Measurements from ENCODE around the gene ABCA13. TPM values are rescaled to one million over a fixed set of nuclear protein-coding genes. Genes with fewer than 3 reads are reported as not detected.

ABCA13 gene
- total and polyA plus RNA-seq, 2 experiments from 2014 or later: 0.11 TPM; not detected in 1

GRCh38 chr7:48262606-48263310 is 91.5 kb downstream of the ABCA13 start:
- H2AFZ ChIP-seq: no peak overlapping the region
- no peaks in the 10 kb centered on the region for H3K9me2 ChIP-seq (ENCODE audit: insufficient read depth)
- H3K4me2 ChIP-seq (ENCODE audit: unreplicated experiment): no peak overlapping the region
- in situ Hi-C loops (cut with MboI): no loop called here
- H4K20me1 ChIP-seq (ENCODE audit: insufficient read depth): no peaks in the 10 kb centered on the region
- 27 to 50% methylated on average over 1 of the region's 1 CpG for WGBS, 2 experiments (ENCODE audit: low coverage in 1 of 2, low lambda C conversion rate in 2 of 2, missing lambda C conversion rate in 2 of 2)
- H3F3A ChIP-seq (ENCODE audit: insufficient read depth): no peaks in the 10 kb centered on the region
- no peaks in the 10 kb centered on the region for H3K4me1 ChIP-seq (ENCODE audit: insufficient read depth)
- no peak overlapping the region for H3K9ac ChIP-seq
- H3K27ac ChIP-seq: no peak overlapping the region
- H3K27me3 ChIP-seq (replicated peaks; ENCODE audit: insufficient read depth): no peaks in the 10 kb centered on the region
- no peaks in the 10 kb centered on the region for H3K9me3 ChIP-seq (ENCODE audit: low read depth)
- H3K36me3 ChIP-seq (ENCODE audit: low read depth): no peaks in the 10 kb centered on the region
- no peak for DNase-seq
- no peaks in the 10 kb centered on the region for H3K79me2 ChIP-seq (ENCODE audit: insufficient read depth)
- no peak overlapping the region for H3K4me3 ChIP-seq
- TF ChIP-seq EZH2 (IDR thresholded peaks at IDR 0.05; ENCODE audit: insufficient read depth, poor library complexity, severe bottlenecking): no peak
- TF ChIP-seq EZH2phosphoT487 (IDR thresholded peaks at IDR 0.05; ENCODE audit: insufficient read depth, low read depth): no peak

- in situ Hi-C loops (cut with MboI): no loop called here
- H3K9me3 ChIP-seq (ENCODE audit: low read depth): no peaks in the 10 kb centered on the region
- 53 to 69% methylated on average over 2 of the region's 2 CpGs for WGBS, 2 experiments (ENCODE audit: low coverage in 1 of 2, low lambda C conversion rate in 2 of 2, missing lambda C conversion rate in 2 of 2)
- no peaks in the 10 kb centered on the region for H4K20me1 ChIP-seq (ENCODE audit: insufficient read depth)
- H3K9ac ChIP-seq: no peak overlapping the region
- no peaks in the 10 kb centered on the region for H3K36me3 ChIP-seq (ENCODE audit: low read depth)
- H3K27me3 ChIP-seq (replicated peaks; ENCODE audit: insufficient read depth): no peaks in the 10 kb centered on the region
- H3K27ac ChIP-seq: no peak overlapping the region
- no peak overlapping the region for H2AFZ ChIP-seq
- no peak overlapping the region for H3K4me3 ChIP-seq
- no peaks in the 10 kb centered on the region for H3K4me1 ChIP-seq (ENCODE audit: insufficient read depth)
- no peaks in the 10 kb centered on the region for H3F3A ChIP-seq (ENCODE audit: insufficient read depth)
- H3K4me2 ChIP-seq (ENCODE audit: unreplicated experiment): no peak overlapping the region
- no peak for DNase-seq
- TF ChIP-seq EZH2phosphoT487 (IDR thresholded peaks at IDR 0.05; ENCODE audit: insufficient read depth, low read depth) (no peak), EZH2 (IDR thresholded peaks at IDR 0.05; ENCODE audit: insufficient read depth, poor library complexity, severe bottlenecking) (no peak)
- no peaks in the 10 kb centered on the region for H3K9me2 ChIP-seq (ENCODE audit: insufficient read depth)
- H3K79me2 ChIP-seq (ENCODE audit: insufficient read depth): no peaks in the 10 kb centered on the region
These were observed 92.0 kb downstream of the ABCA13 start for GRCh38 chr7:48263311-48263650.

DNA sequence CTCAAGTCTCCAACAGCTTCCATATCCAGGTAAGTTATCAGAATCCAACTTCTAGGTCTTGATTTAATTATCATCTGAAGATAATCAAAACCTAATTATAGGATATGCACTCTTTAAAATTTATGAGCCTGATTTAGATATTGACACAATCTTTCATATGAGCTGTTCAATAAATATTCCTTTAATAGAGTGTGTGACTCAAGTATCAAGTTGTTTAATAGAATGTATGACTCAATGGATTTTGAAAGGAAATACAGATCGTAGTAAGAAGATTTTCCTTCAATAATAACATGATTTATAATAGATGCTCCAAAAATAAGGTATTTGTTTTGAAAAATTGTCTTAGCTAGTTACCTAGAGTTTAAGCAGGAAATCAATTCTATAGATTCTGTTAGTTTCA is 97.8 kb downstream of the ABCA13 start:
- Histone ChIP-seq H3K4me1 (ENCODE audit: insufficient read depth) (no peaks in the 10 kb centered on the region), H3K4me2 (ENCODE audit: unreplicated experiment) (no peak overlapping the region), H3K9ac (no peak overlapping the region), H3K9me3 (ENCODE audit: low read depth) (no peaks in the 10 kb centered on the region), H3K4me3 (no peak overlapping the region), H3K9me2 (ENCODE audit: insufficient read depth) (no peaks in the 10 kb centered on the region), H2AFZ (no peak overlapping the region), H3K36me3 (ENCODE audit: low read depth) (no peaks in the 10 kb centered on the region), H3K79me2 (ENCODE audit: insufficient read depth) (no peaks in the 10 kb centered on the region), H3K27ac (no peak overlapping the region), H3F3A (ENCODE audit: insufficient read depth) (no peaks in the 10 kb centered on the region), H3K27me3 (replicated peaks; ENCODE audit: insufficient read depth) (no peaks in the 10 kb centered on the region), H4K20me1 (ENCODE audit: insufficient read depth) (no peaks in the 10 kb centered on the region)
- TF ChIP-seq EZH2phosphoT487 (IDR thresholded peaks at IDR 0.05; ENCODE audit: insufficient read depth, low read depth): no peak
- no peak for TF ChIP-seq EZH2 (IDR thresholded peaks at IDR 0.05; ENCODE audit: insufficient read depth, poor library complexity, severe bottlenecking)
- in situ Hi-C loops (cut with MboI): no loop called here
- WGBS, 2 experiments (ENCODE audit: low coverage in 1 of 2, low lambda C conversion rate in 2 of 2, missing lambda C conversion rate in 2 of 2): 8 to 10% methylated on average over 1 of the region's 1 CpG
- DNase-seq: no peak

DNA sequence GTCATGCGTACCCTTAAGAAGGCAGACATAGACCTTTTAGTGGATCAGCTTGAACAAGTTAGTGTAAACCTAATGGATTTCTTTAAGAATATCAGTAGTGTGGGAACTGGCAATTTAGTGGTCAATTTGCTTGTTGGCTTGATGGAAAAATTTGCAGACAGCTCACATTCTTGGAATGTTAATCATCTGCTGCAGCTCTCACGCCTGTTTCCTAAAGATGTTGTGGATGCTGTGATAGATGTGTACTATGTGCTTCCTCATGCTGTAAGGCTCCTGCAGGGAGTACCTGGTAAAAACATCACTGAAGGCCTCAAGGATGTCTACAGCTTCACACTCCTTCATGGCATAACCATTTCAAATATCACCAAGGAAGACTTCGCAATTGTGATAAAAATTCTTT is 103.4 kb downstream of the ABCA13 start:
- H3K79me2 ChIP-seq (ENCODE audit: insufficient read depth): no peaks in the 10 kb centered on the region
- no peaks in the 10 kb centered on the region for H3F3A ChIP-seq (ENCODE audit: insufficient read depth)
- no peaks in the 10 kb centered on the region for H3K9me3 ChIP-seq (ENCODE audit: low read depth)
- TF ChIP-seq EZH2phosphoT487 (IDR thresholded peaks at IDR 0.05; ENCODE audit: insufficient read depth, low read depth) (no peak), EZH2 (IDR thresholded peaks at IDR 0.05; ENCODE audit: insufficient read depth, poor library complexity, severe bottlenecking) (no peak)
- H2AFZ ChIP-seq: no peak overlapping the region
- no peaks in the 10 kb centered on the region for H3K4me1 ChIP-seq (ENCODE audit: insufficient read depth)
- H3K27me3 ChIP-seq (replicated peaks; ENCODE audit: insufficient read depth): no peaks in the 10 kb centered on the region
- no peaks in the 10 kb centered on the region for H3K36me3 ChIP-seq (ENCODE audit: low read depth)
- no peak overlapping the region for H3K4me3 ChIP-seq
- in situ Hi-C loops (cut with MboI): no loop called here
- no peak overlapping the region for H3K4me2 ChIP-seq (ENCODE audit: unreplicated experiment)
- no peaks in the 10 kb centered on the region; the same call in 1 of the 2 replicates for H4K20me1 ChIP-seq (ENCODE audit: insufficient read depth)
- peak; percentile 18 for DNase-seq
- WGBS, 2 experiments (ENCODE audit: low coverage in 1 of 2, low lambda C conversion rate in 2 of 2, missing lambda C conversion rate in 2 of 2): 52 to 58% methylated on average over 3 of the region's 3 CpGs
- no peaks in the 10 kb centered on the region for H3K9me2 ChIP-seq (ENCODE audit: insufficient read depth)
- H3K27ac ChIP-seq: no peak overlapping the region
- no peak overlapping the region for H3K9ac ChIP-seq

Data from GM23248 (cell line).